K562 (cell line): ENCODE results near the gene GNRHR. TPM values are rescaled to one million over a fixed set of nuclear protein-coding genes. Genes with fewer than 3 reads are reported as not detected.
A peak's percentile ranks its signal among the peaks of the same experiment; 100 is the strongest.

Experiments used
- CBX2 ChIP-seq: fragments of 200-600 bp; sonication (generic); IDR thresholded peaks from one replicate; pipeline ENCODE4 v1.6.1; 2012; ENCODE audit warnings: mild to moderate bottlenecking, low read length, inconsistent platforms; ENCODE audit not compliant: insufficient read depth, poor library complexity, severe bottlenecking
- ESRRA ChIP-seq: fragments of 450-650 bp; IDR thresholded peaks from 2 replicates; pipeline ENCODE4 v1.6.1; 2014; ENCODE audit warnings: low read depth, mild to moderate bottlenecking, moderate library complexity, borderline replicate concordance
- ETV1 ChIP-seq: fragments of 450-650 bp; conservative IDR thresholded peaks from 2 replicates; pipeline ENCODE4 v1.6.1; 2016; ENCODE audit warnings: missing genetic modification characterization, control low read depth, low read depth, missing compliant biosample characterization
- FOS ChIP-seq: IDR thresholded peaks from 3 replicates; pipeline ENCODE4 v1.6.1; 2011; ENCODE audit not compliant: insufficient read length; ENCODE audit errors: extremely low read depth
- FOXJ3 ChIP-seq: sonication (generic); formaldehyde crosslinking; IDR thresholded peaks from 2 replicates; pipeline ENCODE4 v1.4.0; 2020; ENCODE audit warnings: mild to moderate bottlenecking, missing genetic modification reagents
- FOXK2 ChIP-seq, 2 experiments: fragments of 450-650 bp; IDR thresholded peaks in 1 of 2; conservative IDR thresholded peaks in 1 of 2; 2 replicates each; pipeline ENCODE4 v1.6.1; 2016; ENCODE audit warnings: low read depth in 2 of 2, mild to moderate bottlenecking in 1 of 2
- GATAD2A ChIP-seq: fragments of 450-650 bp; IDR thresholded peaks from 2 replicates; pipeline ENCODE4 v1.6.1; 2017
- LARP7 ChIP-seq: fragments of 450-650 bp; IDR thresholded peaks from 2 replicates; pipeline ENCODE4 v1.6.1; 2016
- NFE2 ChIP-seq: IDR thresholded peaks from 2 replicates; pipeline ENCODE4 v1.6.1; 2014; ENCODE audit warnings: antibody characterized with exemption, low read depth
- PCBP1 ChIP-seq: fragments of 200-400 bp; formaldehyde crosslinking; IDR thresholded peaks from 2 replicates; pipeline ENCODE4 v1.6.1; 2018; ENCODE audit warnings: mild to moderate bottlenecking, low read depth, low read length; ENCODE audit not compliant: poor library complexity, severe bottlenecking
- TBL1XR1 ChIP-seq, 2 experiments: IDR thresholded peaks; 2 replicates each; pipeline ENCODE4 v1.6.1; 2012; ENCODE audit warnings: improper control_type of control experiment in 2 of 2, low read length in 2 of 2, mild to moderate bottlenecking in 1 of 2
- TGIF2 ChIP-seq: sonication (generic); formaldehyde crosslinking; IDR thresholded peaks from 2 replicates; pipeline ENCODE4 v1.8.1; 2022; ENCODE audit warnings: mild to moderate bottlenecking, missing genetic modification reagents, moderate library complexity
- XRCC4 ChIP-seq: IDR thresholded peaks from one replicate; pipeline ENCODE4 v1.6.1; 2011; ENCODE audit not compliant: insufficient read depth, insufficient read length; ENCODE audit errors: extremely low read depth
- ZKSCAN1 ChIP-seq: fragments of 150-350 bp; IDR thresholded peaks from 2 replicates; pipeline ENCODE4 v1.6.1; 2016; ENCODE audit warnings: low read depth, low read length
- polyA plus RNA-seq, 8 experiments: library from polyadenylated mRNA; depleted of rRNA in 4 of 8; stranded (reverse) in 5 of 8; unstranded in 3 of 8; fragments of >200 nt; fragmentation: Nextera tagmentation in 2 of 8; fragmentation: Illumina TruSeq in 1 of 8; extraction: Ambion mirVana in 2 of 8; extraction: Trizol in 1 of 8; gene quantifications; 2 replicates each; pipeline versions ENCODE4 v1.2.1 to v1.2.3, GENCODE V29; 2011 to 2014; ENCODE audit warnings: inconsistent platforms in 1 of 8, missing spikeins in 1 of 8
- total RNA-seq, 7 experiments: library from RNA; depleted of rRNA in 6 of 7; stranded (reverse); fragments of >200 nt in 6 of 7; fragmentation: Illumina TruSeq in 2 of 7; extraction: Trizol in 2 of 7; gene quantifications; 2 replicates each; pipeline versions ENCODE4 v1.2.1 to v1.2.3, GENCODE V29; 2011 to 2021; ENCODE audit warnings: low replicate concordance in 1 of 7
- TF ChIP-seq, protein P1 (sequence below): IDR thresholded peaks from 2 replicates; pipeline ENCODE4 v1.6.1; 2011; ENCODE audit not compliant: insufficient read length; ENCODE audit errors: extremely low read depth
- TF ChIP-seq, protein P2 (sequence below): fragments of 450-650 bp; conservative IDR thresholded peaks from 2 replicates; pipeline ENCODE4 v1.6.1; 2016; ENCODE audit warnings: missing genetic modification characterization, low read depth, mild to moderate bottlenecking, control low read depth, missing compliant biosample characterization
- TF ChIP-seq, protein P3 (sequence below): IDR thresholded peaks from 3 replicates; pipeline ENCODE4 v1.6.1; 2011; ENCODE audit warnings: borderline replicate concordance, mild to moderate bottlenecking, moderate library complexity; ENCODE audit not compliant: insufficient read length; ENCODE audit errors: extremely low read depth
- TF ChIP-seq, protein P4 (sequence below): fragments of 250-450 bp; sonication (Bioruptor Pico); IDR thresholded peaks from 2 replicates; pipeline ENCODE4 v1.4.0; 2020; ENCODE audit warnings: borderline replicate concordance
- TF ChIP-seq, protein P5 (sequence below): fragments of 250-450 bp; sonication (Bioruptor Pico); IDR thresholded peaks from 2 replicates; pipeline ENCODE4 v1.8.0; 2021; ENCODE audit warnings: borderline replicate concordance, mild to moderate bottlenecking, moderate library complexity; ENCODE audit not compliant: poor library complexity, severe bottlenecking
- TF ChIP-seq, protein P6 (sequence below): fragments of 450-650 bp; formaldehyde crosslinking; IDR thresholded peaks from 2 replicates; pipeline ENCODE4 v1.4.0; 2020; ENCODE audit warnings: mild to moderate bottlenecking, moderate library complexity

Gene GNRHR
- total and polyA plus RNA-seq, 9 of the 15 experiments (the other 6 are each of a cell fraction or from before 2014, with no cell fraction given): 0.06 to 0.13 TPM; not detected in 7

DNA sequence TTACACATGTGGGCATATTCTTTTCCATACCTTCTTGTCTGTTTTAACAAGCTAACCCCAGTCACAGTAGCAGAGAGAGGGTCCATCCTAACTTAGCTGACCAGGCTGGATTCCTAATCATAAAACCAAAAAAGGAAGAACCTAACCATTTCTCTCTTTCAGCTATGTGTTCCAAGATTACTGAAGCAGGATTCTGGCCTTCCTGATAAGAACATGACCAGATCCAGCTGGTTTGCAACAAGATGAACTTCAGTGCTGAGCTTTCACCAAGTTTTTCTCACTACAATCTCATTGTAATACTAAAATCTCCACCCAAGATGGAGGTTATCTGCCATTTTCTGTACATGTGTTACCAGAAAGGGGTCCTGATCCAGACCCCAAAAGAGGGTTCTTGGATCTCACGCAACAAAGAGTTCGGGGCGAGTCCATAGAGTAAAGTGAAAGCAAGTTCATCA lies 32.8 kb downstream of the GNRHR start (continued):
- TF ChIP-seq FOXJ3 (CRISPR knock-in tag) (no peak), GATAD2A (no peak), FOS (no peak), NFE2 (no peak), ETV1 (no peak), CBX2 (no peak), XRCC4 (no peak), ZKSCAN1 (no peak), TGIF2 (CRISPR knock-in tag) (no peak), FOXK2 (conservative IDR thresholded peaks at IDR 0.05 in 1 of 2, IDR thresholded peaks at IDR 0.05 in 1 of 2; ENCODE audit: low read depth in 2 of 2) (no peak), PCBP1 (no peak), TBL1XR1 (IDR thresholded peaks at IDR 0.05; ENCODE audit: low read length in 2 of 2) (no peak), LARP7 (no peak), ESRRA (no peak)
- TF ChIP-seq, protein P1, sequence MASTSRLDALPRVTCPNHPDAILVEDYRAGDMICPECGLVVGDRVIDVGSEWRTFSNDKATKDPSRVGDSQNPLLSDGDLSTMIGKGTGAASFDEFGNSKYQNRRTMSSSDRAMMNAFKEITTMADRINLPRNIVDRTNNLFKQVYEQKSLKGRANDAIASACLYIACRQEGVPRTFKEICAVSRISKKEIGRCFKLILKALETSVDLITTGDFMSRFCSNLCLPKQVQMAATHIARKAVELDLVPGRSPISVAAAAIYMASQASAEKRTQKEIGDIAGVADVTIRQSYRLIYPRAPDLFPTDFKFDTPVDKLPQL: no peak
- TF ChIP-seq, protein P2, sequence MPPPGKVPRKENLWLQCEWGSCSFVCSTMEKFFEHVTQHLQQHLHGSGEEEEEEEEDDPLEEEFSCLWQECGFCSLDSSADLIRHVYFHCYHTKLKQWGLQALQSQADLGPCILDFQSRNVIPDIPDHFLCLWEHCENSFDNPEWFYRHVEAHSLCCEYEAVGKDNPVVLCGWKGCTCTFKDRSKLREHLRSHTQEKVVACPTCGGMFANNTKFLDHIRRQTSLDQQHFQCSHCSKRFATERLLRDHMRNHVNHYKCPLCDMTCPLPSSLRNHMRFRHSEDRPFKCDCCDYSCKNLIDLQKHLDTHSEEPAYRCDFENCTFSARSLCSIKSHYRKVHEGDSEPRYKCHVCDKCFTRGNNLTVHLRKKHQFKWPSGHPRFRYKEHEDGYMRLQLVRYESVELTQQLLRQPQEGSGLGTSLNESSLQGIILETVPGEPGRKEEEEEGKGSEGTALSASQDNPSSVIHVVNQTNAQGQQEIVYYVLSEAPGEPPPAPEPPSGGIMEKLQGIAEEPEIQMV (tag): 0 out of 2 replicates have a peak, but pooled peaks have one; percentile 19
- TF ChIP-seq, protein P3, sequence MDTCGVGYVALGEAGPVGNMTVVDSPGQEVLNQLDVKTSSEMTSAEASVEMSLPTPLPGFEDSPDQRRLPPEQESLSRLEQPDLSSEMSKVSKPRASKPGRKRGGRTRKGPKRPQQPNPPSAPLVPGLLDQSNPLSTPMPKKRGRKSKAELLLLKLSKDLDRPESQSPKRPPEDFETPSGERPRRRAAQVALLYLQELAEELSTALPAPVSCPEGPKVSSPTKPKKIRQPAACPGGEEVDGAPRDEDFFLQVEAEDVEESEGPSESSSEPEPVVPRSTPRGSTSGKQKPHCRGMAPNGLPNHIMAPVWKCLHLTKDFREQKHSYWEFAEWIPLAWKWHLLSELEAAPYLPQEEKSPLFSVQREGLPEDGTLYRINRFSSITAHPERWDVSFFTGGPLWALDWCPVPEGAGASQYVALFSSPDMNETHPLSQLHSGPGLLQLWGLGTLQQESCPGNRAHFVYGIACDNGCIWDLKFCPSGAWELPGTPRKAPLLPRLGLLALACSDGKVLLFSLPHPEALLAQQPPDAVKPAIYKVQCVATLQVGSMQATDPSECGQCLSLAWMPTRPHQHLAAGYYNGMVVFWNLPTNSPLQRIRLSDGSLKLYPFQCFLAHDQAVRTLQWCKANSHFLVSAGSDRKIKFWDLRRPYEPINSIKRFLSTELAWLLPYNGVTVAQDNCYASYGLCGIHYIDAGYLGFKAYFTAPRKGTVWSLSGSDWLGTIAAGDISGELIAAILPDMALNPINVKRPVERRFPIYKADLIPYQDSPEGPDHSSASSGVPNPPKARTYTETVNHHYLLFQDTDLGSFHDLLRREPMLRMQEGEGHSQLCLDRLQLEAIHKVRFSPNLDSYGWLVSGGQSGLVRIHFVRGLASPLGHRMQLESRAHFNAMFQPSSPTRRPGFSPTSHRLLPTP: no peak
- TF ChIP-seq, protein P4, sequence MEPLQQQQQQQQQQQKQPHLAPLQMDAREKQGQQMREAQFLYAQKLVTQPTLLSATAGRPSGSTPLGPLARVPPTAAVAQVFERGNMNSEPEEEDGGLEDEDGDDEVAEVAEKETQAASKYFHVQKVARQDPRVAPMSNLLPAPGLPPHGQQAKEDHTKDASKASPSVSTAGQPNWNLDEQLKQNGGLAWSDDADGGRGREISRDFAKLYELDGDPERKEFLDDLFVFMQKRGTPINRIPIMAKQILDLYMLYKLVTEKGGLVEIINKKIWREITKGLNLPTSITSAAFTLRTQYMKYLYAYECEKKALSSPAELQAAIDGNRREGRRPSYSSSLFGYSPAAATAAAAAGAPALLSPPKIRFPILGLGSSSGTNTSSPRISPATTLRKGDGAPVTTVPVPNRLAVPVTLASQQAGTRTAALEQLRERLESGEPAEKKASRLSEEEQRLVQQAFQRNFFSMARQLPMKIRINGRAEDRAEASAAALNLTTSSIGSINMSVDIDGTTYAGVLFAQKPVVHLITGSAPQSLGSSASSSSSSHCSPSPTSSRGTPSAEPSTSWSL (CRISPR knock-in tag): no peak
- TF ChIP-seq, protein P5, sequence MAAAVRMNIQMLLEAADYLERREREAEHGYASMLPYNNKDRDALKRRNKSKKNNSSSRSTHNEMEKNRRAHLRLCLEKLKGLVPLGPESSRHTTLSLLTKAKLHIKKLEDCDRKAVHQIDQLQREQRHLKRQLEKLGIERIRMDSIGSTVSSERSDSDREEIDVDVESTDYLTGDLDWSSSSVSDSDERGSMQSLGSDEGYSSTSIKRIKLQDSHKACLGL: no peak
- TF ChIP-seq, protein P6, sequence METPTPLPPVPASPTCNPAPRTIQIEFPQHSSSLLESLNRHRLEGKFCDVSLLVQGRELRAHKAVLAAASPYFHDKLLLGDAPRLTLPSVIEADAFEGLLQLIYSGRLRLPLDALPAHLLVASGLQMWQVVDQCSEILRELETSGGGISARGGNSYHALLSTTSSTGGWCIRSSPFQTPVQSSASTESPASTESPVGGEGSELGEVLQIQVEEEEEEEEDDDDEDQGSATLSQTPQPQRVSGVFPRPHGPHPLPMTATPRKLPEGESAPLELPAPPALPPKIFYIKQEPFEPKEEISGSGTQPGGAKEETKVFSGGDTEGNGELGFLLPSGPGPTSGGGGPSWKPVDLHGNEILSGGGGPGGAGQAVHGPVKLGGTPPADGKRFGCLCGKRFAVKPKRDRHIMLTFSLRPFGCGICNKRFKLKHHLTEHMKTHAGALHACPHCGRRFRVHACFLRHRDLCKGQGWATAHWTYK: no peak; the same call in 1 of the 2 replicates
